Ishikawa (cell line): ENCODE data around the gene GSTCD.

ENCODE experiments used
- CEBPB ChIP-seq: IDR thresholded peaks from 2 replicates; pipeline ENCODE4 v1.6.1; 2012
- FOXM1 ChIP-seq: IDR thresholded peaks from 2 replicates; pipeline ENCODE4 v1.6.1; 2012; ENCODE audit warnings: low read depth, borderline replicate concordance
- RAD21 ChIP-seq: IDR thresholded peaks from 2 replicates; pipeline ENCODE4 v1.6.1; 2012; ENCODE audit warnings: low read depth
- REST ChIP-seq: IDR thresholded peaks from 2 replicates; pipeline ENCODE4 v1.6.1; 2012; ENCODE audit warnings: low read depth, mild to moderate bottlenecking
- ZBTB7A ChIP-seq: IDR thresholded peaks from 2 replicates; pipeline ENCODE4 v1.6.1; 2012; ENCODE audit warnings: low read depth

DNA sequence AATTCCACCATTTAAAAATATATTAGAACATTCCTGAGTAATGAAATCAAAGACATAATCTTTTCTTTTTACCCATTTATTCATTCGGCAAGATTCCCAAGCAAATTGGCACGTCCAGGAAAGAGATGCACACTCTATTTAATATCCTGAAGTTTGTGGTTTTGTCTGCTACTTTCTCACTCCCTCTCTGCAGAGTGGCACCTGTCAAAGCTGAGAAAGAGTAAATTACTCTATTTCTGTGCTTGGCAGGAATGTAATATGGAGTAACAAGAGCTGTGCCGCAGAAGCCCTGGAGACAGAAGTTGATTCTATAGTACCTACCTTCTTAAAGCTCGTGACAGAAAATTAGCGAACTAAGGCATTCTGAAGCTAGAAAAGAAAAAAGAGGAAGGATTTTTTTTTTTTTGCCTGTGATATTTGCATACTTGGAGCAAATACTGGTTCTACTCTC is 5.5 kb downstream of the GSTCD start:
- TF ChIP-seq RAD21 (no peak), CEBPB (no peak), REST (no peak), FOXM1 (no peak), ZBTB7A (no peak)
